Stimulated activated naive CD8-positive, alpha-beta T cell treated with anti-CD3 and anti-CD28 coated beads, Interleukin-15, amount 100 ng/mL, for 72 hours (primary cell): ENCODE results near the gene ARHGAP22.

Source experiments
- ATAC-seq: fragments of 150-1000 bp; cut with Tn5 transposase; 2 replicates; pipeline ENCODE4 v1.10.0; 2021; ENCODE audit warnings: mild to moderate bottlenecking, moderate library complexity
- DNase-seq, 2 donors: peaks; one replicate each; pipeline ENCODE4 v3.0.0; 2021 to 2022
- H3K27ac Mint-ChIP-seq, 2 donors: one replicate each; pipeline ENCODE4 v1.8.0; 2022; ENCODE audit warnings: mild to moderate bottlenecking in 2 of 2, mixed read lengths in 2 of 2, moderate library complexity in 2 of 2
- H3K27me3 Mint-ChIP-seq: one replicate; pipeline ENCODE4 v1.8.0; 2022; ENCODE audit warnings: mixed read lengths
- H3K4me1 Mint-ChIP-seq: one replicate; pipeline ENCODE4 v1.8.0; 2022; ENCODE audit warnings: mild to moderate bottlenecking, mixed read lengths
- H3K4me3 Mint-ChIP-seq, 2 donors: one replicate each; pipeline ENCODE4 v1.8.0; 2022; ENCODE audit warnings: mild to moderate bottlenecking in 2 of 2, mixed read lengths in 2 of 2, moderate library complexity in 1 of 2
- H3K9me3 Mint-ChIP-seq, 2 donors: one replicate each; pipeline ENCODE4 v1.8.0; 2022; ENCODE audit warnings: mixed read lengths in 2 of 2

ARHGAP22 gene

DNA sequence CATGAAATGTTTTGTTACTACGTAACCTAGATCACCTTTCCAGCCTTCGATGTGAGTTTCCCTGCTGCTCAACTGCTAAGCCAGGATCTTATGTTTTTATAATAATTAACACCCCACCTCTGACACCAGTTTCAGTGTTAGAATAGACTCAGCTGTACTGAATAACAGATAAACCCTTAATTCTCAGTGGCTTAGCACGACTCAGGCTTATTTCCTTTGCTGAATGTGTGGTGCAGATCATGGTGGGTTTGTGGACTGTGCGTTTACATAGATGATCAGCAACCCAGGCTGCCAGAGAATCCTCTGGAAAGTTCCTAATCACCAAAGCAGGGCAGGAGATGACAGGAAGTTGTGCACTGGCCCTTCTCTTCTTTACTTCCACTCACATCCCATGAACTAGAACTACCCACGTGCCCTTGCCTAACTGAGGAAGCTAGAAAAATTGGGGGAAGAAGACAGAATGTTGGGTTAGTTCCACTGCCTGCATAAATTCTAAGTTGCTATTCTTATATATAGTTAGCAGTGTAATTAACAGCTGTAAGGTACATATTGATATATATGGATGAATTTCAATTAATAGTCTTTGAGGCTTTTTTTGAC lies 186.6 kb downstream of the ARHGAP22 start:
- peak overlapping the region in 1 of 2 donors; percentile 34 for H3K27ac Mint-ChIP-seq
- DNase-seq, result no peak
- ATAC-seq, result no peak
- H3K9me3 Mint-ChIP-seq, result no peaks in the 10 kb centered on the region
- no peaks in the 10 kb centered on the region for H3K4me1 Mint-ChIP-seq
- H3K27me3 Mint-ChIP-seq, result no peaks in the 10 kb centered on the region
- no peak overlapping the region for H3K4me3 Mint-ChIP-seq

DNA sequence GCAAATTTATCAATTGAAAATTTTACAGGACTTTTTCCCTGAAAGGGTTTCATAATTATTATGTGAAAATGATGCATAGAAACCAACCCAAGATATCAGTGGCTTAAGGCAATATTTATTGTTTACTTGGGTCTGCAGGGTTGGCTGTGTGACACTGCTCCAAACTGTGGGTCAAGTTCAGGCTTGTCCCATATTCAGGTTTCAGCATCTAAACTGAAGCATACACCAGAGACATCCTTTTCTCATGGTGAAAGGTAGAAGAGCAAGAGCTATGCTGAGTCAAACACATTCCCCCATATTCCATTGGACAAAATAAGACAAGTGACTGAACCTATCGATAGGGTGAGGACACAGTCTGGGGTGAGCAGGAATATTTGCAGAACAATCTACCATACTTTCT lies 187.5 kb downstream of the ARHGAP22 start:
- Mint-ChIP-seq H3K4me3 (no peak overlapping the region), H3K27me3 (no peaks in the 10 kb centered on the region), H3K4me1 (no peaks in the 10 kb centered on the region), H3K9me3 (peaks cover 5 to 8% of the 10 kb centered on the region in 2 donors), H3K27ac (no peak overlapping the region)
- DNase-seq, result no peak
- ATAC-seq, result no peak

DNA sequence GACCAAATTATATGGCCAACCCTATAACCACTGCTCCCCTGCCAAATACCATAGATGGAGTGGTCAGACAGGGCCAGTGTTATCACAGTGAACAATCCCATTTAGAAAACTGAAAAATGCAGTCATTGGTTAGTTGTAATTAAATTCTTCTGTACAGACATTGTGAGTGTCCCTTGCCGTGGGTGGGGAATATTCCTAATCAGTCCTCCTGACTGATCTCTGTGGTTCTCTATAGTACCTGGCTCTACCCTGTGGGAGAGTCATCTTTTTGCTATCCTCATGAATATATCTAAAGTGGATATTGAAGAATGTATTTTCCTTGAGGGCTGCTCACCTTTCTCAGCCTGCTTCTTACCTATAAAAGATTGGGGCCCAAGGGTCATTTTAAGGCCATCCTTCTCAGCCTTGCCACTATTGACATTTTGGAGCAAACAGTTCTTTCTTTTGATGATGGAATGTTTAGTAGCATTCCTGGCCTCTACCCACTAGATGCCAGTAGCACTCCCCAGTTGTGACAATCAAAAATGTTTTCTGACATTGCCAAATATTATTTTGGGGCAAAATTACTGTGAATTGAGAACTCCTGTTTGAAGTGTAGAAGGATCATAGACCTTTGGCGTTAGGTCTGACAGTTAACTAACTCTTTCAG lies 188.2 kb downstream of the ARHGAP22 start:
- ATAC-seq (no peak), DNase-seq (no peak)
- H3K4me3 Mint-ChIP-seq, result no peak overlapping the region
- H3K27ac Mint-ChIP-seq, result no peak overlapping the region
- H3K4me1 Mint-ChIP-seq, result no peaks in the 10 kb centered on the region
- H3K27me3 Mint-ChIP-seq, result no peaks in the 10 kb centered on the region
- H3K9me3 Mint-ChIP-seq, result peaks cover 5 to 15% of the 10 kb centered on the region in 2 donors

DNA sequence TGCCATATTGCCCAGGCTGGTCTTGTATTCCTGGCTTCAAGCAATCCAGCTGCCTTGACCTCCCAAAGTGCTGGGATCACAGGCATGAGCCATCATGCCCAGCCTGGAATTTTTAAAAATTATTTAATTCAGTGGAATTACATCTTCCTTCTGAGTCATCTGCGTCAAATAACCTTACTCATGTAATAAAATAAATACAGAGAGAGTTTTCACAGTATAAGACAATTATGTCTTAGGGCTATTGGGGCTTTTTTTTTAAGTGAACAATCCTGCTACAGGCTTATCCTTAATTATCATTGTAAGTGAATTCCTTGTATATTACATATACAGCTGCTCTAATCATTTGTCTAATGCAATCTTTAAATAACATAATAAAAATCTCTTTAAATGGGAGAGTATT lies 190.1 kb downstream of the ARHGAP22 start:
- DNase-seq, result no peak
- Mint-ChIP-seq H3K9me3 (peaks cover 5 to 16% of the 10 kb centered on the region in 2 donors), H3K27ac (no peak overlapping the region), H3K27me3 (no peaks in the 10 kb centered on the region), H3K4me1 (no peaks in the 10 kb centered on the region), H3K4me3 (no peak overlapping the region)
- no peak for ATAC-seq

DNA sequence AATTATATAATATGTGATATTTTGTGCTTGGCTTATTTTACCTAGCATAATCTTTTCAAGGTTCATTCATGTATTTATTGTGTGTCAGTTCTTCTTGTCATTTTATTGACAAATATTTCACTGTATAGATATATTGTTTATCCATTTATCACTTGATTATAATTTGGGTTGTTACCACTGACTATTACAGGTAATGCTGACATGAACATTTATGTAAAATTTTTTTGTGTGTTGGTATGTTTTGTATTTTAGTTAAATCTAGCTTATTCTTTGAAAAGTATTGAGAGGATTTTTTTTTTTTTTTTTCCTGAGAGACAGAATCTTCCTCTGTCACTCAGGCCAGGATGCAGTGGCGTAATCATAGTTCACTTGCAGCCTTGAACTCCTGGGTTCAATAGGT lies 190.7 kb downstream of the ARHGAP22 start:
- Mint-ChIP-seq H3K27me3 (no peaks in the 10 kb centered on the region), H3K4me3 (no peak overlapping the region), H3K4me1 (no peaks in the 10 kb centered on the region), H3K27ac (no peak overlapping the region), H3K9me3 (peaks cover 5 to 16% of the 10 kb centered on the region in 2 donors)
- DNase-seq, result no peak
- ATAC-seq, result no peak

DNA sequence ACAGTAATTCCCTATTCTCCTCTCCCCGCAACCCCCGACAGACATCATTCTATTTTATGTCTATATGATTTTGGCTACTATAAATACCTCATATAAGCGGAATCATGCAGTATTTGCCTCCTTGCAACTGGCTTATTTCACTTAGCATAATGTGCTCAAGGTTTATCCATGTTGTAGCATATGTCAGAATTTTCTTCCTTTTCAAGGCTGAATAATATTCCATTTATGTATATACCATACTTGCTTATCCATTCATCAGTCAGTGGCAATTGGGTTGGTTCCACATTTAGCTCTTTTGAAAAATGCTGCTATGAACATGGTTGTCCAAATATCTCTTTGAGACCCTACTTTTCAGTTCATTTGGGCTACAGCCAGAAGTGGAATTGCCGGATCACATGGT lies 191.9 kb downstream of the ARHGAP22 start:
- Mint-ChIP-seq H3K9me3 (peaks cover 5 to 16% of the 10 kb centered on the region in 2 donors), H3K27ac (no peak overlapping the region), H3K4me3 (no peak overlapping the region), H3K27me3 (no peaks in the 10 kb centered on the region), H3K4me1 (no peaks in the 10 kb centered on the region)
- ATAC-seq, result no peak
- no peak for DNase-seq

DNA sequence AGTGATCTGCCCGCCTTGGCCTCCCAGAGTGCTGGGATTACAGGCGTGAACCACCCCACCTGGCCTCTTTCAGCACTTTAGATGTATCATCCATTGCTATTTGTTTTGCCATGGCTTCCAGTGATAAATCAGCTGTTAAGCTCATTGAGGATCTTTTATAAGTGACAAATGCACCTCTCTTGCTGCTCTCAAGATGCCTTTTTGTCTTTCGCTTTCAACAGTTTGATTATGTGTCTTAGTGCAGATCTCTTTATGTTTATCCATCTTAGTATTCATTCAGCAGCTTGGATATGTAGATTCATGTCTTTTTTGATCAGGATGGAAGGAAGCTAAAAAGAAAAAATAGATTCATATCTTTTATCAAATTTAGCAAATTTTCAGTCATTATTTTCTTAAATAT lies 192.8 kb downstream of the ARHGAP22 start:
- Mint-ChIP-seq H3K4me1 (no peaks in the 10 kb centered on the region), H3K27ac (no peak overlapping the region), H3K27me3 (no peaks in the 10 kb centered on the region), H3K4me3 (no peak overlapping the region), H3K9me3 (peaks cover 5 to 16% of the 10 kb centered on the region in 2 donors)
- ATAC-seq (no peak), DNase-seq (no peak)

DNA sequence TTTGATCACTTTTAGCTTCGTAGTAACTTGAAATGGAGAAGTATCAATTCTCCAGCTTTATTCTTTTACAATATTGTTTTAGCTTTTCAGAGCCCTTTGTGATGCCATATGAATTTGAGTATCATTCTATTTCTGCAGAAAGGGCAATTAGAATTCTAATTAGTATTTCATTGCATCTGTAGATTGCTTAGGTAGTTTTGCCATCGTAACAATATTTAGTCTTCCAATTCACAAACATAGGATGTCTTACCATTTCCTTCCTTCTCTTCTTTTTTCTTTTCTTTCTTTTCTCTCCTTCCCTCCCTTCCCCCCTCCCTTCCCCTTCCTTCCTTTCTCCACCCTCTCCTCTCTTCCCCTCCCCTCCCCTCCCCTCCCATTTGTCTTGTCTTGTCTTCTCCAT lies 193.4 kb downstream of the ARHGAP22 start:
- H3K27me3 Mint-ChIP-seq, result no peaks in the 10 kb centered on the region

DNA sequence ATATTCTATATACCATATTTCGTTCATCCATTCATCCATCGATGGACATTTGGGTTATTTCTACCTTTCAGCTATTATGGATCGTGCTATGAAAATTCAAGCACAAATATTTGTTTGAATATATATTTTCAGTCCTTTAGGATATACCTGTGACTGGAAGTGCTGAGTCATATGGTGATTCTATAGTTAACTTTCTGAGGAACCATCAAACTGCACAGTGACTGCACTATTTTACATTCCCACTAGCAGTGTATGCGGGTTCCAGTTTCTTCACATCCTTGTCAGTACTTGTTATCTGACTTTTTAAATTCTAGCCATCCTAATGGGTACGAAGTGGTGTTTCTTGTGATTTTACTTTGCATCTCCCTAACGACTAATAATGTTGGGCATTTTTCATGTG lies 194.4 kb downstream of the ARHGAP22 start:
- H3K4me3 Mint-ChIP-seq, result no peak overlapping the region
- peaks cover 5 to 16% of the 10 kb centered on the region in 2 donors for H3K9me3 Mint-ChIP-seq
- ATAC-seq, result no peak
- H3K27me3 Mint-ChIP-seq, result no peaks in the 10 kb centered on the region
- no peak for DNase-seq
- no peaks in the 10 kb centered on the region for H3K4me1 Mint-ChIP-seq
- H3K27ac Mint-ChIP-seq, result no peak overlapping the region

More for the DNA sequence above, 193.4 kb downstream of the ARHGAP22 start:
- Mint-ChIP-seq H3K4me3 (no peak overlapping the region), H3K27ac (no peak overlapping the region), H3K4me1 (no peaks in the 10 kb centered on the region), H3K9me3 (peaks cover 5 to 16% of the 10 kb centered on the region in 2 donors)
- DNase-seq (no peak), ATAC-seq (no peak)

DNA sequence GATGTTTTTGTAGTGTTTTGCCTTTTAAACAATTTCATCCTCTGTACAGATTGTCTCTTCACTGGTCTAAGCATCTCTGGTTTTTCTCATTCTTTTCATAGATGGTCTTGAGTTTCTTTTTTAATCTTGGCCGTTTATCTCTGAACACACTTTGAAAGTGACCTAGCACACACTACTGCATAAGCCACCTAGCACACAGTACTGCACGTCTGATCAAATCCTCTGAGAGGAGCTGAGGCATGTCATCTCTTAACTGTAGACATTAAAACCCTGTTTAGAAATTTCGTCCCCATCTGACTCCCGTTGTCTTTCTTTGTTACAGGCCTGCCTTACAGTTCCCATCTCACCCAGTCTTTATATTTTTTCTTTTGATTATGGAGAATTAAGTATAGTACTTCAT lies 198.2 kb downstream of the ARHGAP22 start:
- Mint-ChIP-seq H3K9me3 (peaks cover 0 to under 1% of the 10 kb centered on the region in 2 donors), H3K27me3 (no peaks in the 10 kb centered on the region), H3K27ac (no peak overlapping the region), H3K4me3 (no peak overlapping the region), H3K4me1 (no peaks in the 10 kb centered on the region)
- DNase-seq (no peak), ATAC-seq (no peak)

DNA sequence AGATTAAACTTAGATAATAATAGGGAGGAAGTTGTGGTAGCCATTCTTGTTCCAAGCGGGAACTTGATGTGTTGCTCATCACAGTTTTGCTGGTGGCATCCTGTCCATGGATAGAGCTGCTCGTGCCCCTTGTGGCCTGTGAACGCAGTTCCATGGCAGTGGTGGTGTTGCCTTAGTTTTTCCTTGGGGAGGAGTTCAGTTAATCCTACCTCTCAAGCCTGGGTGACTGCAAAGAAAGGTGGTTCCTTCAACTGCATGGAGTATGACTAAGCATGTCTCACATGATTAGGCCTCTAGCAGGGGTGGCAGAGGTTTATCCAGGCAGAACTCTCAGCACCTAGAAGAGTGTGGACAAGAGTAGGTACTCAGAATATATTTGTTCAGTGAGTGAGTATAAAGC lies 198.7 kb downstream of the ARHGAP22 start:
- DNase-seq, result no peak
- no peak overlapping the region for H3K4me3 Mint-ChIP-seq
- no peaks in the 10 kb centered on the region for H3K4me1 Mint-ChIP-seq
- H3K27me3 Mint-ChIP-seq, result no peaks in the 10 kb centered on the region
- H3K9me3 Mint-ChIP-seq, result no peaks in the 10 kb centered on the region
- ATAC-seq, result no peak
- H3K27ac Mint-ChIP-seq, result no peak overlapping the region

DNA sequence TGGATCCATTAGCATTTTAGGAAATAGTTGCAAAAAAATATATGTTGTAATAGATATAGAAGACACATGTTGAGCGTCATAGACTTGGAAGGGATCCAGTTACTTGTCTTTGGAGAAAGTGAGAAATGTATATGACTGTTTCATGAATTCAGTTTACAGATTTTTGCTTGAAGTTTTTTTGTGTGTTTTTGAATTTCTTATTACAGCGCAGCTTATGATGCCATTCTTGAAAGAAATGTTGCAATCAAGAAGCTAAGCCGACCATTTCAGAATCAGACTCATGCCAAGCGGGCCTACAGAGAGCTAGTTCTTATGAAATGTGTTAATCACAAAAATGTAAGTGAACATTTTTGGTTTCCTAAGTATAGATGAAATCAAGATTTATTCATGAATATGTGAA lies 200.2 kb downstream of the ARHGAP22 start:
- DNase-seq (no peak), ATAC-seq (no peak)
- no peaks in the 10 kb centered on the region for H3K27me3 Mint-ChIP-seq
- no peaks in the 10 kb centered on the region for H3K9me3 Mint-ChIP-seq
- H3K27ac Mint-ChIP-seq, result no peak overlapping the region
- H3K4me1 Mint-ChIP-seq, result peaks cover 15% of the 10 kb centered on the region
- no peak overlapping the region for H3K4me3 Mint-ChIP-seq

DNA sequence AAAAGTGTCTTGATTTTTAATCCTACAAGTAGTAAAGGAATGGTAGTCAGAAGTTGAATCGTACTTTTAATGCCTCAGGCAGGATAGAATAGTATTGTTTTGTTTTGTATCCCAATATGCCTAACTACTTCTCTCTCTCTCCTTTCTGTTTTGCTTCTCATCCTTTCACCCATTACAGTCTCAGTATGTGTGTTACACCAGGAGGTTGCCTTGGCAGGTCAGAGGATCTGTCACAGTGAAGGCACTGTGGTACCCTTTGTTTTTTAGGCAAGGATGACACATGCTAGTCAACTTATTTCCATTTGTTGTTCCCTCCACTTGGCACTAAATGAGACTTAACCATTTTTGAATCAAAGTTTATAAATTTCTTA lies 204.0 kb downstream of the ARHGAP22 start:
- Mint-ChIP-seq H3K4me3 (no peak overlapping the region), H3K27ac (no peak overlapping the region), H3K4me1 (peaks cover 23% of the 10 kb centered on the region), H3K9me3 (no peaks in the 10 kb centered on the region), H3K27me3 (no peaks in the 10 kb centered on the region)
- no peak for ATAC-seq
- no peak for DNase-seq

DNA sequence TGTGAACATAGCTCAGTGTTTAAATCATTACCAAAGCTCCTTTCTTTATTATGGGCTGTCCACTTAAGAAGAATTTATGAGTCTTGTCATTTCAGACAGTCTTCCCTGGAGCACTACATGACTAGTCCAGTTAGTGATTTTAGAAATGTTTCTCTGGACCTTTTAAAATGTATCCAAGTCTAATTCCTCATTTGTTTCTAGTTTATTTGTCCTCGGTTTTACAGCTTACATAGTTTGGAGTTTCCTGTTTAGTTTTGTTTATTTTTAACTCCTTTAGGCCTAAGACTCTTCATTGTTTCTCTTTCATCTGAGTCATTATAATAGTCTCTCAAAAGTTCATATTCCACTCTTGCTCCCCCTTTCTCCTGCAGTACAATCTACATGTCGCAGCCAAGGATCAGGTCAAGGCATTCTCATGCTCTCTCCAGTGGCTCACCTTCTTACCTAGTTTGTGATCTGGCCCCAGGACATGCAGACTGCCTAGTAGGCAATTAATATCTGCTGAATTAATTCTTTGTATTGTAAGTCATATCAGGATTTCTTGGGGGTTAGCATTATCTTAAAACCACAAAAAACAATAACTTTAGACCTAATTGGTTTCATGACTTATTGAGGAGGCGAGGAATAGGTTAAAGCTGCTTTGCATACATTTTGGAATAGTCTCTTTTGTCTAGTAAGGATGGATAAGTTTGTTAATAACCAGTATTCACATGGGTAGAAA lies 204.6 kb downstream of the ARHGAP22 start:
- H3K4me3 Mint-ChIP-seq, result no peak overlapping the region
- no peaks in the 10 kb centered on the region for H3K9me3 Mint-ChIP-seq
- DNase-seq (no peak), ATAC-seq (no peak)
- peak overlapping the region; percentile 8 to 23 for H3K27ac Mint-ChIP-seq
- H3K27me3 Mint-ChIP-seq, result no peaks in the 10 kb centered on the region
- H3K4me1 Mint-ChIP-seq, result peaks cover 23% of the 10 kb centered on the region

DNA sequence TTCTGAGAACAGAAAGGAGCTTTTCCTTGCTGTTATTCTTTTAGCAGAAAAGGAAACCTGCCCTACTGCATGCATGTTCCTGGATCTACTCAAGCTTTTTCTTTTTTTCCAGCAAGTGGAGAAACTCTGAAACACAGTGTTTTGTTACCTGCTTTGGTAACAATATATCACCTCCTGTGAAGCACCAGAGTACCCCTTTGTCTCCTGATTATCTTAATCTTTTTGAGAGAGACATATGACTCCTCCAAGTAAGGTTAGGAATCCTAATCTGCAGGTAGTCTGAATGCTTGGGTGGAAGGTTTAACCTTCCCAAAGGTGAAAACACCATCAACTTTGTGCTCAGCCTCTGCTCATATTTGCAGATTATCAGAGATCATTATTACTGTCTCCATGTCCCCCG lies 205.3 kb downstream of the ARHGAP22 start:
- Mint-ChIP-seq H3K27me3 (no peaks in the 10 kb centered on the region), H3K9me3 (no peaks in the 10 kb centered on the region), H3K4me3 (no peak overlapping the region), H3K4me1 (peaks cover 23% of the 10 kb centered on the region), H3K27ac (no peak overlapping the region)
- no peak for DNase-seq
- no peak for ATAC-seq

DNA sequence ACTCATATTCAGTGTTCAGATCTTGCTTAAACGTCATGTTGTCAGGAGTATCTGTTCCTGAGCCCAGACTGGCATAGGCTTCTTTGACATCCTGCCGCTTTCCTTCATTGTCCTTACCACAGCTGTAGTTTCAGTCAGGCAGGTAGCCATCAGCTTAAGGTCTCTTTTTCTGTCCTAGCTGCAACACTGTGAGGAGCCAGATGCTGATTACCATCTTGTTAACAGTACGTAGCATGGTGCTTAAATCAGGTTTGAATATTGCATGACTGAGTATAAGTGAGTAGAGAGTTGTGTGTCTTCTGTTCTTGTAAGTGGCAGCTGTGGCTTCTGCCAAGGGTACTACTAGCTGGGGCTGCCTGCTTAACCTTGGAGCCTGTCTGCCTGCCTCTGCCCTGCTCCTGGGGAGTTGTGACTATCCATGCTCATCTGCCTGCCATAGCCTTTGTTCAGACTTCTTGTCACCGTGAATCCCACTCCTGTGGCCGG lies 205.8 kb downstream of the ARHGAP22 start:
- H3K4me3 Mint-ChIP-seq, result no peak overlapping the region
- DNase-seq (no peak), ATAC-seq (no peak)
- peaks cover 23% of the 10 kb centered on the region for H3K4me1 Mint-ChIP-seq
- no peaks in the 10 kb centered on the region for H3K9me3 Mint-ChIP-seq
- H3K27me3 Mint-ChIP-seq, result no peaks in the 10 kb centered on the region
- H3K27ac Mint-ChIP-seq, result no peak overlapping the region
